HG02840 (cell line): Measurements from ENCODE around the gene SDHAF2.
A peak's percentile ranks its signal among the peaks of the same experiment; 100 is the strongest.
"Not testable (repeated sequence)": the region's sequence is repeated elsewhere in the genome, so short reads cannot be mapped to it uniquely, and the experiment has no call there.

Source experiments
- ATAC-seq: cut with Tn5 transposase; IDR thresholded peaks from one replicate; pipeline ENCODE4 v1.9.1; 2021; ENCODE audit warnings: mild to moderate bottlenecking, moderate library complexity, moderate number of reproducible peaks; ENCODE audit not compliant: unreplicated experiment, low FRiP score

SDHAF2 gene

GRCh38 chr11:61422226-61422625 lies 7.7 kb upstream of the SDHAF2 start:
- no peak for ATAC-seq

- no peak for ATAC-seq
Observed at GRCh38 chr11:61425367-61426131, 4.4 kb upstream of the SDHAF2 start.

- peak; percentile 46 for ATAC-seq
Observed at GRCh38 chr11:61429346-61429690, 606 bp upstream of the SDHAF2 start.

GRCh38 chr11:61430839-61431238 lies 915 bp downstream of the SDHAF2 start:
- not testable (repeated sequence) for ATAC-seq

GRCh38 chr11:61437496-61437895 lies 7.6 kb downstream of the SDHAF2 start:
- no peak for ATAC-seq

GRCh38 chr11:61439615-61440014 lies 9.7 kb downstream of the SDHAF2 start:
- ATAC-seq: no peak

GRCh38 chr11:61442616-61443015 lies 12.7 kb downstream of the SDHAF2 start:
- no peak for ATAC-seq

GRCh38 chr11:61445516-61445915 lies 15.6 kb downstream of the SDHAF2 start:
- no peak for ATAC-seq

GRCh38 chr11:61446211-61446651 lies 16.3 kb downstream of the SDHAF2 start:
- ATAC-seq: no peak

GRCh38 chr11:61447601-61448551 lies 18.0 kb downstream of the SDHAF2 start:
- ATAC-seq: no peak

GRCh38 chr11:61448552-61448927 lies 18.6 kb downstream of the SDHAF2 start:
- no peak for ATAC-seq

GRCh38 chr11:61452825-61453224 lies 22.9 kb downstream of the SDHAF2 start:
- no peak for ATAC-seq

GRCh38 chr11:61453695-61454094 lies 23.8 kb downstream of the SDHAF2 start:
- no peak for ATAC-seq

GRCh38 chr11:61454520-61454919 lies 24.6 kb downstream of the SDHAF2 start:
- no peak for ATAC-seq

GRCh38 chr11:61460474-61460881 lies 30.6 kb downstream of the SDHAF2 start:
- ATAC-seq: no peak

GRCh38 chr11:61460986-61461385 lies 31.1 kb downstream of the SDHAF2 start:
- no peak for ATAC-seq

GRCh38 chr11:61467602-61468001 lies 37.7 kb downstream of the SDHAF2 start:
- ATAC-seq: not testable (repeated sequence)

- ATAC-seq: no peak
Observed at GRCh38 chr11:61468002-61468401, 38.1 kb downstream of the SDHAF2 start.

- ATAC-seq: no peak
Observed at GRCh38 chr11:61472282-61472681, 42.4 kb downstream of the SDHAF2 start.

GRCh38 chr11:61472868-61473267 lies 42.9 kb downstream of the SDHAF2 start:
- no peak for ATAC-seq

GRCh38 chr11:61473370-61474012 lies 43.6 kb downstream of the SDHAF2 start:
- ATAC-seq: no peak
